HG03039 (cell line): ENCODE results near the gene SMARCD1.
"Not testable (repeated sequence)": the region's sequence is repeated elsewhere in the genome, so short reads cannot be mapped to it uniquely, and the experiment has no call there.

Experiments used
- ATAC-seq: cut with Tn5 transposase; IDR thresholded peaks from one replicate; pipeline ENCODE4 v1.9.1; 2021; ENCODE audit warnings: mild to moderate bottlenecking, moderate library complexity; ENCODE audit not compliant: unreplicated experiment

The SMARCD1 gene

GRCh38 chr12:50074936-50075807 is 10.0 kb upstream of the SMARCD1 start:
- ATAC-seq = peak; percentile 57

DNA sequence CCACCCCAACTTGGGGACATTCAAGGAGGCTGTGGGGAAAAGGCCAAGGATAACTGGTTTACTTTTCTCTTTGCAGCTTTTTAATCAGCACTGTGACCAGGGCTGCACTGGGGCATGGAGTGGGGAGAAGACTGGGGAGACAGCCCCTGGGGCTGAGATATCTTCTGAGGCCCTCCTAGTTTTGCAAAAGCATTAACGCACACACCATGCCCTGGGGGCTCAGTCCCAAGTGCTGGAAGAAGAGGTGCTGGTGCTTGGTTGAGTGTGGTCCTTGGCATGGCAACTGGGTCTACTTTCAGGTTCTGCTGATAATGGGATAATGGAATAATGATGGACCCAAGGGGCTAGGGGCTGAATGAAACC is 9.4 kb upstream of the SMARCD1 start:
- no peak for ATAC-seq

GRCh38 chr12:50077099-50077498 is 8.0 kb upstream of the SMARCD1 start:
- ATAC-seq = no peak

- ATAC-seq = no peak
Measured at GRCh38 chr12:50078281-50078680, 6.9 kb upstream of the SMARCD1 start.

DNA sequence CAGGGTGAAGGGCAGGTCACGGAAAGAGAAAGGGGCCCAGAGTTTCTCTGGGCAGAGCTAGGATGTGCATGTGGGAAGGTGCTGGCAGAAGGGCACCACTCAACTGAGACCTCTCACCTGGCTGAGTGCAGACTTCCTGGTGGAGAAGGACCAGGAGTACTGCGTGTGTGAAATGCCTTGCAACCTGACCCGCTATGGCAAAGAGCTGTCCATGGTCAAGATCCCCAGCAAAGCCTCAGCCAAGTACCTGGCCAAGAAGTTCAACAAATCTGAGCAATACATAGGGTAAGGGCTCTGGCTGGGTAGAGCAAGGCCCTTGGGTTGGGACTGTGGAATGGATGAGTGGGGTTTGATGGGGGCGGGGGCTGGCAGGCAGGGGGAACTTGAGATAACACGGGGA is 5.4 kb upstream of the SMARCD1 start:
- ATAC-seq = no peak

- no peak for ATAC-seq
Measured at GRCh38 chr12:50081096-50081808, 3.9 kb upstream of the SMARCD1 start.

- ATAC-seq = no peak
Measured at GRCh38 chr12:50082644-50083043, 2.5 kb upstream of the SMARCD1 start.

DNA sequence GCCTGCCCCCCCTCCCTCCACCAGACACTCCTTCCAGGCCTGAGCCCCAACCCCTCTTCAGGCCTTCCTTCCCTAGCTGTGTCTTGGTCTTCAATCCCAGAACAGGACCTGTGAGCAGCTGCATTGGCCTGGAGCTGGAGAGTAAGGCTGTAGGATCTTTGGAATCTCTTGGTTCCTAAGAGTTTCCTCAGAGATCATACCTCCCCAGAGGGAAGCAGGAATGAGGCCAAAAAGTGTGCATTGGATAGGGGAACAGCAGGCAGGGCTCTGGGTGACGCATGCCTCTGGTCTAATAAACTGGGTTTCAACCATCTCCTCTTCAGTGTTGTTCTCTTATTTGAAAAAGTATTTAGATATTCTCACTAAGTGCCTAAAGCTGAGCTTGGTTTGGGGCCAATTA is 1.8 kb upstream of the SMARCD1 start:
- no peak for ATAC-seq

DNA sequence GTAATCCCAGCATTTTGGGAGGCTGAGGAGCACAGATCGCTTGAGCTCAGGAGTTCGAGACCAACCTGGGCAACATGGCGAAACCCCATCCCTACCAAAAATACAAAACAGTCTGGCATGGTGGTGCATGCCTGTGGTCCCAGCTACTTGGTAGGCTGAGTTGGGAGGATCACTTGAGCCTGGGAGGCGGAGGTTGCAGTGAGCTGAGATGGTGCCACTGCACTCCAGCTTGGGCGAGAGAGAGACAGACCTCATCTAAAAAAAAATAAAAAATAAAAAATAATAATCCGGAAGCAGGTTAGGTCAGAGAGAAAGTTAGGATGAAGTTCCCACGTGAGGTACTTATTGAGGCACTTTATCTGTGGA is 750 bp upstream of the SMARCD1 start:
- not testable (repeated sequence) for ATAC-seq

DNA sequence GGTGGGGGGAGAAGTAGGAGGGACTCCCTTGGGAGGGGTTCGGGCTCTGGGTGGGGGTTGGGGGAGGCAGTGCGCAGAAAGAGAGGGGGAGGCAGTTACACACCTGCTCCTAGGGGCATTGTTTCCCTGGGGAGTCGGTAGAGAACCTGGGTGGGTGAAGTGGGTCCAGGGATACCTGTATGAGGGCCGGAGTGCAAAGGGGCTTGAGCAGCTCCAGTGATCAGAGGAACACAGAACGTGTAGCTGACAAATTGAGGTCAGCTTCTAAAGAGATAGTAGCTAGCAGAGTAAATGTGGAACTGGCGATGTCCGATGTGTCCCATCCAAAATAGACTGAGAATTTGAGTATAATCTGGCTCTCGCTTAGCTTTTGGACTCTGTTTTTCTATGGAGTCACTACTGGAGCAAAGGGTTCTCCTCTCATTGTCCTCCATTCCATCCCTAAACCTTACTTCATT is 502 bp downstream of the SMARCD1 start:
- no peak for ATAC-seq

DNA sequence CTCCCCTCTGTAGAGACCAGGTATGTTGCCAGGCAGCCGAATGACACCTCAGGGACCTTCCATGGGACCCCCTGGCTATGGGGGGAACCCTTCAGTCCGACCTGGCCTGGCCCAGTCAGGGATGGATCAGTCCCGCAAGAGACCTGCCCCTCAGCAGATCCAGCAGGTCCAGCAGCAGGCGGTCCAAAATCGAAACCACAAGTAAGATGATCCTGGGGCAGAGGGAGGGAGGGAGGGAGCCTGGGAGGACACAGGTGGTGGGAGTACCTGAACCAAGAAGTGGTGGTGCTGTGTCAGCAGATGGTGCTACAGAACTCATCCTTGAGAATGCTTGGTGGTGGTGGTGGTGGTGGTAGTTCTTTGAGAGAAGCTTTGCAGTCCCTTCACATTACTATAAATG is 1.0 kb downstream of the SMARCD1 start:
- no peak for ATAC-seq

- no peak for ATAC-seq
Measured at GRCh38 chr12:50087151-50087550, 2.0 kb downstream of the SMARCD1 start.

- no peak for ATAC-seq
Measured at GRCh38 chr12:50087995-50088394, 2.9 kb downstream of the SMARCD1 start.

DNA sequence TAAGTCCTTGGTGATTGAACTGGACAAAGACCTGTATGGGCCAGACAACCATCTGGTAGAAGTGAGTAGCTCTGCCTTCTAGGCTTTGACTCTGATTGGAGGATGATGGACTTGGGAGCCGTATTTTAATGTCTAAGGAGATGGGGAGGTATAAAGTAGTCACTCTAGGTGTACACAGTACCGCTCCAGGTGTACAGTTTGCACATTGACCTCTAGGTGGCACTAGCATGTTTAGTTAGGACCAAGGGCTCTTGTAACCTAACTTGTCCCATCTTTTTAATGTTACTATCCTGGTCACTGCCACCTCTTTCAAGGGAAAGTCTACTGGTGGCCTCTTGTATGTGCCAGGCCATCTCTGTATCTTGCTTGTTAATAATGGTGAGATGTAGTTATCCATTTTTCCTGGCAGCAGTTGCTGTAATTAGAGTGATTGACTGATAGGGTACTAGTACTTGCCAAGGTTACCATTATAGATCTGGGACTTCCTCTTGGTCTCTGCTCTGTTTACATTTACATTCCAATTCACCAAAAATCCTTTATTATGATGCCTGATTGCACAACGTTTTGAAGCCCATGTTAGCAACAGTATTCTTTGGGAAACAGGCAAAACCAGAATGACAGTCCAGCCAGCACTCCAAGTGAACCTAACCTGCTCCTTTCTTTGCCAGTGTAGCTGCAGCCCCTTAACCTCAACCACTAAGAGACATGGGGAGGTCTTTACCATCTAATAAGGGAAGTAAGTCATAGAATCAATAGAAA is 3.6 kb downstream of the SMARCD1 start:
- no peak for ATAC-seq

- ATAC-seq = no peak
Measured at GRCh38 chr12:50089730-50090129, 4.6 kb downstream of the SMARCD1 start.

GRCh38 chr12:50090391-50090790 is 5.2 kb downstream of the SMARCD1 start:
- no peak for ATAC-seq

GRCh38 chr12:50097952-50098351 is 12.8 kb downstream of the SMARCD1 start:
- ATAC-seq = no peak

GRCh38 chr12:50099302-50100008 is 14.3 kb downstream of the SMARCD1 start:
- no peak for ATAC-seq

DNA sequence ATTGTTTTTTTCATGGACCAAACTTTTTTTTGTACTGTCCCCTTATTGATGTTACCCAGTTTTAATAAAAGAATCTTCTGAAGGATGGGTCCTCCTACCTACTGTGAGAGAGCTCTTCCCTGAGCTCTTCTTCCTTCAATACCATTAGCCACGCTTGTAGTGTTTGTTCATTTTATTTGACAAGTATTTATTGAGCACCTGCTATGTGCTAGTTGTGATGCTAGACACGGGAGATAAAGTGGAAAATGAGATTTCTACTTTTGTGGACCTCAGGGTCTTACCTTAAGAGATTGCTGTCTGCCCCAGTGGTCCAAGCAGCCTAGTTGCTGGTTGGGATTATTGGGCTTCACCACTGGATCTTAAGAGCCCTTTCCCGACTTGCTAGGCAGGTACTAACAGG is 15.4 kb downstream of the SMARCD1 start:
- ATAC-seq = no peak

DNA sequence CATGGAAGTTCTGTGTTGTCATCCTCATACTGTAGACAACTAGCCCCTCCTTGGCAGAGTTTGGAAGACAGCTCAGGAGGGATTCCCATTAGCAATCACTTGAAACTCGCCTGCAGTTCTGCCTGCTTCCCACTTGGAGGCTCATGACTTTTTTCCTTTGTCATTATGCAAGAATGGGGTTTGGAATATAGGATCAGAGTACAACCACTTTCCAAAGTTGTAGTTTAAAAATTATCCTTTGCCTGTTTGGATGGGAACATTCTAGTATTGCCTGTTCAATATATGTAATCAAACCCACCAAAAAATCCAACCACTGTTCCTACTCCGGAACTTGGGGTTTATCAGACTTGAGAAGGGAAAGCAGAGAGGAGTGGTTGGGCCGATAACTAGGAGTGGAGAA is 16.5 kb downstream of the SMARCD1 start:
- ATAC-seq = no peak

DNA sequence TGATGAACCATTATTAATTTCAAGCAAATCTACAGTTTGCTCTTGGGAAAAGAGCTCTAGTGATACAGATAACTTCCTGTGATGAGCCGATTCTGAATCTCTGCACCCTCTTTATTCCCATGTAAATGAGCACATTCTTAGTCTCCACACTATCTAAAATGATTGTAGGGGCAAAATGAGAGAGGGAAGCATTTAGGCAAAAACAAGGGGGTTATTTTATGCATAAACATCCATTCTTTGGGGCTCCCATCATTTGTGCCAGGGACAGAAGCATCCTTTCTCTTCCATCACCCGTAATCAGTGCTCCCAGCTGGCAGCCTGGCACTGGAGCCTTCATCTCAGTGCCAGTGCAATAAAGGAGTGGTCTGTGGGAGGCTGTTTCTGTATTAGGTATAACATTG is 17.0 kb downstream of the SMARCD1 start:
- ATAC-seq = no peak
